WTC11 (cell line): ENCODE data around the gene DIP2A. TPM values are rescaled to one million over a fixed set of nuclear protein-coding genes. Genes with fewer than 3 reads are reported as not detected.

Experiments
- ATAC-seq: fragments of 200-7000 bp; cut with Tn5 transposase; 2 replicates; pipeline ENCODE4 v1.10.0; 2021; ENCODE audit warnings: mild to moderate bottlenecking, moderate library complexity
- CTCF ChIA-PET: fragments of 300-600 bp; sonication (Branson Sonifier 250); formaldehyde crosslinking; loops from one replicate; lab custom pipeline; 2021; ENCODE audit warnings: antibody characterized with exemption; lab: Charles Lee
- POLR2A ChIA-PET: fragments of 350-600 bp; sonication (Branson Sonifier 250); formaldehyde crosslinking; loops from one replicate; lab custom pipeline; 2021; ENCODE audit warnings: antibody characterized with exemption; lab: Charles Lee
- DNase-seq: peaks from one replicate; pipeline ENCODE4 v3.0.0; 2021; ENCODE audit warnings: low spot score
- H3K27ac Mint-ChIP-seq: 2 replicates; pipeline ENCODE4 v1.8.0; 2021; ENCODE audit warnings: mixed read lengths
- H3K27me3 Mint-ChIP-seq: 2 replicates; pipeline ENCODE4 v1.8.0; 2021; ENCODE audit warnings: low read depth, mild to moderate bottlenecking, moderate library complexity, mixed read lengths
- H3K36me3 Mint-ChIP-seq: 2 replicates; pipeline ENCODE4 v1.8.0; 2021; ENCODE audit warnings: mixed read lengths
- H3K4me1 Mint-ChIP-seq: 2 replicates; pipeline ENCODE4 v1.8.0; 2022; ENCODE audit warnings: mixed read lengths
- H3K4me3 Mint-ChIP-seq: 2 replicates; pipeline ENCODE4 v1.8.0; 2021; ENCODE audit warnings: mild to moderate bottlenecking, moderate library complexity, mixed read lengths
- H3K9me3 Mint-ChIP-seq: 2 replicates; pipeline ENCODE4 v1.8.0; 2021; ENCODE audit warnings: mixed read lengths
- ATF1 ChIP-seq: sonication (generic); formaldehyde crosslinking; IDR thresholded peaks from 2 replicates; pipeline ENCODE4 v1.8.1; 2023; ENCODE audit warnings: mild to moderate bottlenecking, moderate library complexity, missing genetic modification reagents
- ATF2 ChIP-seq: sonication (generic); formaldehyde crosslinking; IDR thresholded peaks from 2 replicates; pipeline ENCODE4 v1.8.1; 2022; ENCODE audit warnings: low read depth, missing genetic modification reagents, borderline replicate concordance
- CTCF ChIP-seq: fragments of 200-600 bp; IDR thresholded peaks from 2 replicates; pipeline ENCODE4 v1.8.0; 2022; ENCODE audit warnings: antibody characterized with exemption
- FOXP4 ChIP-seq: sonication (generic); formaldehyde crosslinking; IDR thresholded peaks from 2 replicates; pipeline ENCODE4 v1.8.0; 2022; ENCODE audit warnings: mild to moderate bottlenecking, missing genetic modification reagents
- IRF1 ChIP-seq: sonication (generic); formaldehyde crosslinking; IDR thresholded peaks from 2 replicates; pipeline ENCODE4 v1.8.0; 2023; ENCODE audit warnings: missing genetic modification reagents
- KAT7 ChIP-seq: sonication (generic); formaldehyde crosslinking; IDR thresholded peaks from 2 replicates; pipeline ENCODE4 v1.8.1; 2023; ENCODE audit warnings: missing genetic modification reagents, mild to moderate bottlenecking, borderline replicate concordance
- MLX ChIP-seq: sonication (generic); formaldehyde crosslinking; IDR thresholded peaks from 2 replicates; pipeline ENCODE4 v1.8.1; 2023; ENCODE audit warnings: mild to moderate bottlenecking, missing genetic modification reagents, moderate library complexity
- NFATC4 ChIP-seq: fragments of 250-450 bp; sonication (Bioruptor Pico); IDR thresholded peaks from 2 replicates; pipeline ENCODE4 v1.9.0; 2021; ENCODE audit warnings: mild to moderate bottlenecking
- NR1H2 ChIP-seq: sonication (generic); formaldehyde crosslinking; IDR thresholded peaks from 2 replicates; pipeline ENCODE4 v1.9.0; 2021; ENCODE audit warnings: mild to moderate bottlenecking, moderate library complexity, missing genetic modification reagents
- STAT6 ChIP-seq: sonication (generic); formaldehyde crosslinking; conservative IDR thresholded peaks from 2 replicates; pipeline ENCODE4 v1.8.1; 2023; ENCODE audit warnings: mild to moderate bottlenecking, low read depth, missing genetic modification reagents, moderate library complexity
- ZNF219 ChIP-seq: sonication (generic); formaldehyde crosslinking; IDR thresholded peaks from 2 replicates; pipeline ENCODE4 v1.8.0; 2023; ENCODE audit warnings: missing genetic modification reagents, mild to moderate bottlenecking, borderline replicate concordance
- ZNF396 ChIP-seq: fragments of 250-450 bp; sonication (Bioruptor Pico); IDR thresholded peaks from 2 replicates; pipeline ENCODE4 v1.8.0; 2021; ENCODE audit warnings: mild to moderate bottlenecking, moderate library complexity, borderline replicate concordance
- ZNF416 ChIP-seq: fragments of 250-450 bp; sonication (Bioruptor Pico); IDR thresholded peaks from 2 replicates; pipeline ENCODE4 v1.9.0; 2021; ENCODE audit warnings: mild to moderate bottlenecking, inconsistent platforms
- ZNF425 ChIP-seq: fragments of 250-450 bp; sonication (Bioruptor Pico); conservative IDR thresholded peaks from 2 replicates; pipeline ENCODE4 v1.9.0; 2021; ENCODE audit warnings: mild to moderate bottlenecking
- ZSCAN18 ChIP-seq: fragments of 250-450 bp; sonication (Bioruptor Pico); IDR thresholded peaks from 2 replicates; pipeline ENCODE4 v2.1.2; 2022; ENCODE audit warnings: mild to moderate bottlenecking, moderate library complexity
- total RNA-seq: library from RNA; stranded (reverse); gene quantifications from 3 replicates; pipeline ENCODE4 v1.2.3, GENCODE V29; 2021

Gene DIP2A
- total RNA-seq, 1 experiment from 2014 or later = 39.4 TPM

- TF ChIP-seq ZSCAN18 (CRISPR knock-in tag) = no peak
- no peak for TF ChIP-seq MLX (CRISPR knock-in tag)
- no peak for TF ChIP-seq IRF1 (CRISPR knock-in tag)
- no peak for TF ChIP-seq CTCF
- TF ChIP-seq NR1H2 = no peak
- no peak for TF ChIP-seq ATF1 (CRISPR knock-in tag)
- TF ChIP-seq KAT7 (CRISPR knock-in tag) = no peak
- TF ChIP-seq ZNF416 (CRISPR knock-in tag) = no peak
- TF ChIP-seq FOXP4 = no peak
- no peak for TF ChIP-seq ATF2 (CRISPR knock-in tag)
Measured at GRCh38 chr21:46478910-46479309, 20.2 kb downstream of the DIP2A start (continued).

GRCh38 chr21:46480466-46480865, 21.8 kb downstream of the DIP2A start:
- Mint-ChIP-seq H3K27ac (no peak overlapping the region), H3K27me3 (no peaks in the 10 kb centered on the region), H3K9me3 (peaks cover 3% of the 10 kb centered on the region; the same call in 1 of the 2 replicates), H3K36me3 (peaks cover 16% of the 10 kb centered on the region), H3K4me3 (no peak overlapping the region), H3K4me1 (no peaks in the 10 kb centered on the region)
- no peak for ATAC-seq
- DNase-seq = no peak
- POLR2A ChIA-PET = no interaction called here
- TF ChIP-seq ZNF396 = no peak
- no peak for TF ChIP-seq ZNF219 (CRISPR knock-in tag)
- no peak for TF ChIP-seq STAT6 (CRISPR knock-in tag)
- no peak for TF ChIP-seq NFATC4
- TF ChIP-seq ZNF425 (CRISPR knock-in tag) = no peak
- CTCF ChIA-PET = interaction anchor here (0.6 kb wide), 1 partner anchor 154 kb away, joined by 6 read pairs; no protein-coding TSS in a partner anchor
